Stimulated activated CD4-positive, alpha-beta T cell treated with anti-CD3 and anti-CD28 coated beads, Interleukin-2, amount 100 ng/mL, for 4 hours (primary cell): ENCODE data around the gene SLIT1.

Source experiments
- DNase-seq: peaks from one replicate; pipeline ENCODE4 v3.0.0-alpha.2; 2020; ENCODE audit warnings: low read depth

SLIT1 gene

GRCh38 chr10:97062456-97062855 lies 123.3 kb downstream of the SLIT1 start:
- DNase-seq, result no peak

- no peak for DNase-seq
These were observed 123.7 kb downstream of the SLIT1 start for GRCh38 chr10:97062046-97062445.

- DNase-seq, result no peak
These were observed 124.3 kb downstream of the SLIT1 start for GRCh38 chr10:97061423-97061822.

GRCh38 chr10:97060441-97061084 lies 125.2 kb downstream of the SLIT1 start:
- DNase-seq, result no peak

GRCh38 chr10:97059872-97060205 lies 125.9 kb downstream of the SLIT1 start:
- no peak for DNase-seq

GRCh38 chr10:97059006-97059871 lies 126.5 kb downstream of the SLIT1 start:
- DNase-seq, result no peak

GRCh38 chr10:97058521-97058920 lies 127.2 kb downstream of the SLIT1 start:
- no peak for DNase-seq

- DNase-seq, result no peak
These were observed 128.1 kb downstream of the SLIT1 start for GRCh38 chr10:97057491-97058235.

- no peak for DNase-seq
These were observed 129.6 kb downstream of the SLIT1 start for GRCh38 chr10:97056003-97056630.

GRCh38 chr10:97053276-97053675 lies 132.5 kb downstream of the SLIT1 start:
- no peak for DNase-seq

GRCh38 chr10:97050956-97051496 lies 134.7 kb downstream of the SLIT1 start:
- DNase-seq, result no peak

GRCh38 chr10:97050205-97050745 lies 135.5 kb downstream of the SLIT1 start:
- DNase-seq, result no peak

GRCh38 chr10:97049670-97050069 lies 136.1 kb downstream of the SLIT1 start:
- DNase-seq, result no peak

- DNase-seq, result no peak
These were observed 136.9 kb downstream of the SLIT1 start for GRCh38 chr10:97048649-97049427.

GRCh38 chr10:97047788-97048187 lies 138.0 kb downstream of the SLIT1 start:
- no peak for DNase-seq

- DNase-seq, result no peak
These were observed 138.5 kb downstream of the SLIT1 start for GRCh38 chr10:97047083-97047736.

- DNase-seq, result no peak
These were observed 139.2 kb downstream of the SLIT1 start for GRCh38 chr10:97046456-97047082.

GRCh38 chr10:97043563-97043855 lies 142.2 kb downstream of the SLIT1 start:
- DNase-seq, result no peak

- DNase-seq, result no peak
These were observed 142.8 kb downstream of the SLIT1 start for GRCh38 chr10:97042716-97043562.
